BJ (cell line): ENCODE data around the gene DHX38. TPM values are rescaled to one million over a fixed set of nuclear protein-coding genes. Genes with fewer than 3 reads are reported as not detected.

ENCODE experiments used
- CTCF ChIA-PET: fragments of 350-600 bp; formaldehyde crosslinking; extraction: SDS; loops from one replicate; lab custom pipeline; 2021; ENCODE audit warnings: antibody characterized with exemption, inconsistent platforms; lab: Yijun Ruan, JAX
- POLR2A ChIA-PET: fragments of 300-600 bp; sonication (Branson Sonifier 250); formaldehyde crosslinking; extraction: SDS; loops from one replicate; lab custom pipeline; 2021; ENCODE audit warnings: antibody characterized with exemption; lab: Charles Lee
- DNase-seq: peaks from one replicate; pipeline ENCODE4 v3.0.0-alpha.2; 2011; ENCODE audit warnings: low read depth
- H3K27me3 ChIP-seq: 2 replicates; pipeline ENCODE4 v1.6.0; 2011; ENCODE audit warnings: low read length; ENCODE audit not compliant: control insufficient read depth, insufficient read depth
- H3K36me3 ChIP-seq: 2 replicates; pipeline ENCODE4 v1.5.1; 2011; ENCODE audit warnings: low read length; ENCODE audit not compliant: control insufficient read depth, insufficient read depth
- H3K4me3 ChIP-seq: 2 replicates; pipeline ENCODE4 v1.5.1; 2011; ENCODE audit warnings: low read depth, mild to moderate bottlenecking, control low read depth, low read length
- CTCF ChIP-seq: IDR thresholded peaks from 2 replicates; pipeline ENCODE4 v1.5.1; 2011; ENCODE audit warnings: low read depth, mild to moderate bottlenecking, control low read depth, inconsistent platforms, low read length, moderate library complexity; ENCODE audit not compliant: insufficient read depth
- polyA plus RNA-seq: library from polyadenylated mRNA; depleted of rRNA; stranded (reverse); fragments of >200 nt; gene quantifications from 2 replicates; pipeline ENCODE4 v1.2.3, GENCODE V29; 2011

Gene DHX38
- polyA plus RNA-seq, 1 experiment: 37.6 TPM

DNA sequence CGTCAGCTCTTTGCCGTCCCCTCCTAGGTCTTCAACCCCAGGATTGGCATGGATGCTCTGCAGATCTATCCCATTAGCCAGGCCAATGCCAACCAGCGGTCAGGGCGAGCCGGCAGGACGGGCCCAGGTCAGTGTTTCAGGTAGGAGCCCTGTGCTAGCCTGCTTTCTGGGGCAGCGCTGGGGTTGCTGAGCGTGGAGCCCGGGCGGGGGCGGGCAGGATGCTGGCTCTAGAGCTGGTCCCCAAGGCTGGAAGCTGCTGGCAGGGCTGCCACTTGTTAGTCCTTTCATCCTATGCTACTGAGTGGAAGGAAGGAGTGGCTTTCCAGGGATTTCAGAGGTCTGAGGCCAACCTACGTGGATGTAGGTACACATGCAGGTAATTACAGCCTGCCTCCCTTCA lies 12.3 kb downstream of the DHX38 start:
- no peak overlapping the region for H3K4me3 ChIP-seq
- peaks cover 67% of the 10 kb centered on the region for H3K36me3 ChIP-seq
- POLR2A ChIA-PET: no interaction called here
- CTCF ChIA-PET: interaction anchor here (1.5 kb wide), 1 partner anchor 11 kb away, joined by 3 read pairs; no protein-coding TSS in a partner anchor
- H3K27me3 ChIP-seq: no peaks in the 10 kb centered on the region
- TF ChIP-seq CTCF: no peak
- no peak for DNase-seq

- TF ChIP-seq CTCF: no peak
- no peak for DNase-seq
- POLR2A ChIA-PET: no interaction called here
- CTCF ChIA-PET: interaction anchor here (1.5 kb wide), 1 partner anchor 10 kb away, joined by 3 read pairs; no protein-coding TSS in a partner anchor
- Histone ChIP-seq H3K36me3 (peaks cover 69% of the 10 kb centered on the region), H3K4me3 (no peak overlapping the region), H3K27me3 (no peaks in the 10 kb centered on the region)
Measured at GRCh38 chr16:72107371-72107770, 13.7 kb downstream of the DHX38 start.

GRCh38 chr16:72108353-72109102 lies 14.9 kb downstream of the DHX38 start:
- ChIA-PET CTCF (interaction anchor here (1.1 to 1.5 kb wide), 2 partner anchors 9 to 17 kb away, joined by 3 read pairs; no protein-coding TSS in a partner anchor), POLR2A (no interaction called here)
- Histone ChIP-seq H3K36me3 (peaks cover 63% of the 10 kb centered on the region), H3K27me3 (no peaks in the 10 kb centered on the region), H3K4me3 (no peak overlapping the region)
- no peak for DNase-seq
- TF ChIP-seq CTCF: no peak

- POLR2A ChIA-PET: no interaction called here
- no peak for DNase-seq
- CTCF ChIA-PET: interaction anchor here (1.1 to 1.5 kb wide), 2 partner anchors 8 to 16 kb away, joined by 3 read pairs; no protein-coding TSS in a partner anchor
- no peak for TF ChIP-seq CTCF
- Histone ChIP-seq H3K36me3 (peaks cover 56% of the 10 kb centered on the region), H3K4me3 (no peak overlapping the region), H3K27me3 (no peaks in the 10 kb centered on the region)
Measured at GRCh38 chr16:72109300-72109699, 15.7 kb downstream of the DHX38 start.

DNA sequence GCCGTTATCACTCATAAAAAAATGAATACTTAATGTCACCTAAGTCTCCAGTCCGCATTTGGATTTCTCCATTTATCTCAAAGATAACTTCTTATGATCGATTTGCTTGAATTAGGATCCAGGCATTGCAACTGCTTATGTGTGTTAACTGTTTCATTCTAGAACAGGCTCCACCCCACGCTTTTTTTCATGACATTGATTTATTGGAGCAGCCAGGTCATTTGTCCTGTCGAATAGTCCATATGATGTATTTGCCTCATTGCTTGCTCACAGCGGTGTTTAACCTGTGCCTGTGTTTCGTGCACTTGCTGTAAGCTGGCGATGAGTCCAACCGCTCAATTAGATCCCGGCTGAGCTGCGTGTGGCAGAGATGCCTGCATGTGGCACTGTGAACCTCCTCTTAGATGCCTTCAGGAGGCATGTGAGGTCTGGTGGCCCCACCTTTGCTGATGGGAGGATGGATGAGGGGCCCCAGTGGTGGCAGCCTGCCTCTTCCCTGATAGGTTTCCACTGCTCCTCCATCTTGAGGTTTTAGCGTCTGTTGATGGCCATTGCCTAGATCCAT lies 16.4 kb downstream of the DHX38 start:
- CTCF ChIA-PET: interaction anchor here (1.5 to 1.9 kb wide), 2 partner anchors 15 kb away, joined by 3 to 10 read pairs; no protein-coding TSS in a partner anchor
- TF ChIP-seq CTCF: no peak
- Histone ChIP-seq H3K4me3 (no peak overlapping the region), H3K27me3 (no peaks in the 10 kb centered on the region), H3K36me3 (peaks cover 49% of the 10 kb centered on the region)
- no peak for DNase-seq
- POLR2A ChIA-PET: no interaction called here
